ENCODE data around the gene SORD. TPM values are rescaled to one million over a fixed set of nuclear protein-coding genes. Genes with fewer than 3 reads are reported as not detected.

Gene SORD
- total and polyA plus RNA-seq, 10 of the 15 experiments (the other 5 are each of a cell fraction or from before 2014, with no cell fraction given) = 7.5 to 51.6 (median 40.1) TPM

DNA sequence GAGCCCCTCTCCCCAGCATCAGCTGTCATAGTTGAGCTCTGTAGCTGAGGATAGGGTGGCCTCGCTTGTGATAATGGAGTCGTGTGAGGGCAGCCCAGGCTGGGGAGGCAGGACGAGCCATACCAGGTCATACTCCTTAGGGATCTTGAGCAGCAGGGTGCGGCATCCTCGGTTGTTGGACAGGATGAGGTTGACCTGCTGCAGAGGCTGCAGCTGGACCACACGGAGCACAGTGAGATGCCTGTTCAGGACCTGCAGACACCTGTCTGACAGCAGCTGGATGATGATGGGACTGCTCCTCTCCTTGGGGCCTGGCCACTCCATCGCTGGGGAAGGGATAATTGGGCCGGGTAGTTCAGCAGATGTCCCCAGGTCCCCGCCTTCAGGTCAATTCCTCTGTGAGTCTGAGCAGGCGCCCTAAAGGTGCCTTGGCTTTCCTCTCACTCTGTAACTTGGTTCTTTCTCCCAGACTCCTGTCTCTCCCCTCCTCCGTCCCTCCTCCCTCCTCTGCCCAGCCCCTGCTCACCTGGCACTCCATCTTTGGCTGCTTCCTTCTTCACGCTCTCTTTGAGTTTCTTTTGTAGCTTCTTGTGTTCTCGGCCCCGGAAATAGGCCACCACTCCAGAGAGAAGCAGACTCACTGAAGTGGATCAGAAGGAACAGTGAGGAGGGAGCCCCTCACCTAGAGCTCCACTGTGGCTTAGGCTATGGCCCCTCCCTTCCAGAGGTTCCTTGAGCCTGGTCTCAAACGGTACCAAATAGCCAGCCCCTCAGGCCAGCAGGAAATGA, 83.2 kb downstream of the SORD start:
- CTCF ChIA-PET = interaction anchor here (0.8 kb wide), 1 partner anchor 12 kb away, joined by 4 read pairs; no protein-coding TSS in a partner anchor
- ATAC-seq (no peak), FAIRE-seq (no peak), DNase-seq (ENCODE audit: low read depth, low spot score) (no peak)
- Histone ChIP-seq H3K4me1 (ENCODE audit: control insufficient read depth, insufficient read depth, low read length) (no peaks in the 10 kb centered on the region), H3K9me3 (replicated peaks; ENCODE audit: control insufficient read depth, insufficient read depth, low read length) (no peaks in the 10 kb centered on the region), H3K27ac (ENCODE audit: control insufficient read depth, insufficient read depth) (no peak overlapping the region), H3K4me2 (ENCODE audit: control insufficient read depth, insufficient read depth) (no peak overlapping the region), H2AFZ (ENCODE audit: control insufficient read depth, low read depth, low read length) (no peak overlapping the region), H3K79me2 (ENCODE audit: control insufficient read depth, insufficient read depth, low read length) (no peaks in the 10 kb centered on the region), H3K4me3 (no peak overlapping the region), H4K20me1 (ENCODE audit: control insufficient read depth, insufficient read depth) (no peaks in the 10 kb centered on the region; the same call in 1 of the 2 replicates), H3K9ac (ENCODE audit: control insufficient read depth, insufficient read depth, low read length) (no peak overlapping the region), H3K36me3 (ENCODE audit: control insufficient read depth in 2 of 2, insufficient read depth in 2 of 2, low read length in 1 of 2) (no peaks in the 10 kb centered on the region), H3K27me3 (replicated peaks in 1 of 2; ENCODE audit: control insufficient read depth in 2 of 2, insufficient read depth in 2 of 2, low read length in 1 of 2) (no peaks in the 10 kb centered on the region)
- 46% methylated on average over 15 of the region's 15 CpGs for WGBS (ENCODE audit: insufficient coverage, insufficient replicate concordance, low lambda C conversion rate, missing lambda C conversion rate)
- POLR2A ChIA-PET = no interaction called here
- SMC1A ChIA-PET (ENCODE audit: uncharacterized antibody, unreplicated experiment) = no interaction called here
- in situ Hi-C loops (cut with MboI) = no loop called here
- RAD21 ChIA-PET (ENCODE audit: unreplicated experiment) = interaction anchor here (2.2 kb wide), 1 partner anchor 12 kb away, joined by 6 read pairs; no protein-coding TSS in a partner anchor
- BruUV-seq (replicated peaks) = no TSS peak
- intact Hi-C loops (cut with micrococcal nuclease; ENCODE audit: unreplicated experiment) = no loop called here
- TF ChIP-seq BCL11A (IDR thresholded peaks at IDR 0.05; ENCODE audit: low read depth, low read length) = no peak
- TF ChIP-seq, protein P1, sequence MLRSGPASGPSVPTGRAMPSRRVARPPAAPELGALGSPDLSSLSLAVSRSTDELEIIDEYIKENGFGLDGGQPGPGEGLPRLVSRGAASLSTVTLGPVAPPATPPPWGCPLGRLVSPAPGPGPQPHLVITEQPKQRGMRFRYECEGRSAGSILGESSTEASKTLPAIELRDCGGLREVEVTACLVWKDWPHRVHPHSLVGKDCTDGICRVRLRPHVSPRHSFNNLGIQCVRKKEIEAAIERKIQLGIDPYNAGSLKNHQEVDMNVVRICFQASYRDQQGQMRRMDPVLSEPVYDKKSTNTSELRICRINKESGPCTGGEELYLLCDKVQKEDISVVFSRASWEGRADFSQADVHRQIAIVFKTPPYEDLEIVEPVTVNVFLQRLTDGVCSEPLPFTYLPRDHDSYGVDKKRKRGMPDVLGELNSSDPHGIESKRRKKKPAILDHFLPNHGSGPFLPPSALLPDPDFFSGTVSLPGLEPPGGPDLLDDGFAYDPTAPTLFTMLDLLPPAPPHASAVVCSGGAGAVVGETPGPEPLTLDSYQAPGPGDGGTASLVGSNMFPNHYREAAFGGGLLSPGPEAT (IDR thresholded peaks at IDR 0.05; ENCODE audit: low read depth) = no peak
- TF ChIP-seq, protein P2, sequence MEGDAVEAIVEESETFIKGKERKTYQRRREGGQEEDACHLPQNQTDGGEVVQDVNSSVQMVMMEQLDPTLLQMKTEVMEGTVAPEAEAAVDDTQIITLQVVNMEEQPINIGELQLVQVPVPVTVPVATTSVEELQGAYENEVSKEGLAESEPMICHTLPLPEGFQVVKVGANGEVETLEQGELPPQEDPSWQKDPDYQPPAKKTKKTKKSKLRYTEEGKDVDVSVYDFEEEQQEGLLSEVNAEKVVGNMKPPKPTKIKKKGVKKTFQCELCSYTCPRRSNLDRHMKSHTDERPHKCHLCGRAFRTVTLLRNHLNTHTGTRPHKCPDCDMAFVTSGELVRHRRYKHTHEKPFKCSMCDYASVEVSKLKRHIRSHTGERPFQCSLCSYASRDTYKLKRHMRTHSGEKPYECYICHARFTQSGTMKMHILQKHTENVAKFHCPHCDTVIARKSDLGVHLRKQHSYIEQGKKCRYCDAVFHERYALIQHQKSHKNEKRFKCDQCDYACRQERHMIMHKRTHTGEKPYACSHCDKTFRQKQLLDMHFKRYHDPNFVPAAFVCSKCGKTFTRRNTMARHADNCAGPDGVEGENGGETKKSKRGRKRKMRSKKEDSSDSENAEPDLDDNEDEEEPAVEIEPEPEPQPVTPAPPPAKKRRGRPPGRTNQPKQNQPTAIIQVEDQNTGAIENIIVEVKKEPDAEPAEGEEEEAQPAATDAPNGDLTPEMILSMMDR (IDR thresholded peaks at IDR 0.05 in 2 of 3, conservative IDR thresholded peaks at IDR 0.05 in 1 of 3; ENCODE audit: control insufficient read depth in 2 of 3, extremely low read depth in 1 of 3, insufficient read depth in 1 of 3, low read depth in 3 of 3, low read length in 3 of 3) = no peak
- TF ChIP-seq, protein P3, sequence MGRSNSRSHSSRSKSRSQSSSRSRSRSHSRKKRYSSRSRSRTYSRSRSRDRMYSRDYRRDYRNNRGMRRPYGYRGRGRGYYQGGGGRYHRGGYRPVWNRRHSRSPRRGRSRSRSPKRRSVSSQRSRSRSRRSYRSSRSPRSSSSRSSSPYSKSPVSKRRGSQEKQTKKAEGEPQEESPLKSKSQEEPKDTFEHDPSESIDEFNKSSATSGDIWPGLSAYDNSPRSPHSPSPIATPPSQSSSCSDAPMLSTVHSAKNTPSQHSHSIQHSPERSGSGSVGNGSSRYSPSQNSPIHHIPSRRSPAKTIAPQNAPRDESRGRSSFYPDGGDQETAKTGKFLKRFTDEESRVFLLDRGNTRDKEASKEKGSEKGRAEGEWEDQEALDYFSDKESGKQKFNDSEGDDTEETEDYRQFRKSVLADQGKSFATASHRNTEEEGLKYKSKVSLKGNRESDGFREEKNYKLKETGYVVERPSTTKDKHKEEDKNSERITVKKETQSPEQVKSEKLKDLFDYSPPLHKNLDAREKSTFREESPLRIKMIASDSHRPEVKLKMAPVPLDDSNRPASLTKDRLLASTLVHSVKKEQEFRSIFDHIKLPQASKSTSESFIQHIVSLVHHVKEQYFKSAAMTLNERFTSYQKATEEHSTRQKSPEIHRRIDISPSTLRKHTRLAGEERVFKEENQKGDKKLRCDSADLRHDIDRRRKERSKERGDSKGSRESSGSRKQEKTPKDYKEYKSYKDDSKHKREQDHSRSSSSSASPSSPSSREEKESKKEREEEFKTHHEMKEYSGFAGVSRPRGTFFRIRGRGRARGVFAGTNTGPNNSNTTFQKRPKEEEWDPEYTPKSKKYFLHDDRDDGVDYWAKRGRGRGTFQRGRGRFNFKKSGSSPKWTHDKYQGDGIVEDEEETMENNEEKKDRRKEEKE (IDR thresholded peaks at IDR 0.05) = no peak
- no peak for TF ChIP-seq ZNF217 (IDR thresholded peaks at IDR 0.05)
- TF ChIP-seq, protein P4, sequence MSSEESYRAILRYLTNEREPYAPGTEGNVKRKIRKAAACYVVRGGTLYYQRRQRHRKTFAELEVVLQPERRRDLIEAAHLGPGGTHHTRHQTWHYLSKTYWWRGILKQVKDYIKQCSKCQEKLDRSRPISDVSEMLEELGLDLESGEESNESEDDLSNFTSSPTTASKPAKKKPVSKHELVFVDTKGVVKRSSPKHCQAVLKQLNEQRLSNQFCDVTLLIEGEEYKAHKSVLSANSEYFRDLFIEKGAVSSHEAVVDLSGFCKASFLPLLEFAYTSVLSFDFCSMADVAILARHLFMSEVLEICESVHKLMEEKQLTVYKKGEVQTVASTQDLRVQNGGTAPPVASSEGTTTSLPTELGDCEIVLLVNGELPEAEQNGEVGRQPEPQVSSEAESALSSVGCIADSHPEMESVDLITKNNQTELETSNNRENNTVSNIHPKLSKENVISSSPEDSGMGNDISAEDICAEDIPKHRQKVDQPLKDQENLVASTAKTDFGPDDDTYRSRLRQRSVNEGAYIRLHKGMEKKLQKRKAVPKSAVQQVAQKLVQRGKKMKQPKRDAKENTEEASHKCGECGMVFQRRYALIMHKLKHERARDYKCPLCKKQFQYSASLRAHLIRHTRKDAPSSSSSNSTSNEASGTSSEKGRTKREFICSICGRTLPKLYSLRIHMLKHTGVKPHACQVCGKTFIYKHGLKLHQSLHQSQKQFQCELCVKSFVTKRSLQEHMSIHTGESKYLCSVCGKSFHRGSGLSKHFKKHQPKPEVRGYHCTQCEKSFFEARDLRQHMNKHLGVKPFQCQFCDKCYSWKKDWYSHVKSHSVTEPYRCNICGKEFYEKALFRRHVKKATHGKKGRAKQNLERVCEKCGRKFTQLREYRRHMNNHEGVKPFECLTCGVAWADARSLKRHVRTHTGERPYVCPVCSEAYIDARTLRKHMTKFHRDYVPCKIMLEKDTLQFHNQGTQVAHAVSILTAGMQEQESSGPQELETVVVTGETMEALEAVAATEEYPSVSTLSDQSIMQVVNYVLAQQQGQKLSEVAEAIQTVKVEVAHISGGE (CRISPR knock-in tag; IDR thresholded peaks at IDR 0.05) = no peak
- TF ChIP-seq MXI1 (IDR thresholded peaks at IDR 0.05; ENCODE audit: low read depth, low read length) = no peak
- no peak for TF ChIP-seq MTA3 (IDR thresholded peaks at IDR 0.05; ENCODE audit: borderline replicate concordance, low read length)
- TF ChIP-seq, protein P5, sequence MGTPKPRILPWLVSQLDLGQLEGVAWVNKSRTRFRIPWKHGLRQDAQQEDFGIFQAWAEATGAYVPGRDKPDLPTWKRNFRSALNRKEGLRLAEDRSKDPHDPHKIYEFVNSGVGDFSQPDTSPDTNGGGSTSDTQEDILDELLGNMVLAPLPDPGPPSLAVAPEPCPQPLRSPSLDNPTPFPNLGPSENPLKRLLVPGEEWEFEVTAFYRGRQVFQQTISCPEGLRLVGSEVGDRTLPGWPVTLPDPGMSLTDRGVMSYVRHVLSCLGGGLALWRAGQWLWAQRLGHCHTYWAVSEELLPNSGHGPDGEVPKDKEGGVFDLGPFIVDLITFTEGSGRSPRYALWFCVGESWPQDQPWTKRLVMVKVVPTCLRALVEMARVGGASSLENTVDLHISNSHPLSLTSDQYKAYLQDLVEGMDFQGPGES (IDR thresholded peaks at IDR 0.05) = no peak
- TF ChIP-seq SREBF1 (IDR thresholded peaks at IDR 0.05; ENCODE audit: low read length) = no peak
- no peak for TF ChIP-seq EGR1 (IDR thresholded peaks at IDR 0.05; ENCODE audit: borderline replicate concordance in 1 of 2, low read depth in 2 of 2, low read length in 2 of 2)

Measured in GM12878 (cell line).